GM23338 (cell line): Measurements from ENCODE around the gene DNAI7. TPM values are rescaled to one million over a fixed set of nuclear protein-coding genes. Genes with fewer than 3 reads are reported as not detected.

Experiments used
- ATAC-seq: fragments of 200-7000 bp; cut with Tn5 transposase; 3 replicates; pipeline ENCODE4 v1.9.1; 2020
- DNase-seq: peaks from one replicate; pipeline ENCODE4 v3.0.0-alpha.2; 2015; ENCODE audit warnings: low spot score
- H2AFZ ChIP-seq: fragments of 200-600 bp; sonication (generic); 2 replicates; pipeline ENCODE4 v1.8.0; 2016; ENCODE audit warnings: antibody characterized with exemption, mild to moderate bottlenecking, moderate library complexity
- H3F3A ChIP-seq: fragments of 200-600 bp; sonication (generic); replicated peaks from 2 replicates; pipeline ENCODE4 v1.8.0; 2017; ENCODE audit warnings: antibody characterized with exemption, mixed run types, low read depth
- H3K27ac ChIP-seq: fragments of 200-600 bp; sonication (generic); 2 replicates; pipeline ENCODE4 v1.6.1; 2016; ENCODE audit warnings: low read depth
- H3K27me3 ChIP-seq: fragments of 200-600 bp; sonication (generic); 2 replicates; pipeline ENCODE4 v1.8.0; 2016; ENCODE audit warnings: mild to moderate bottlenecking, mixed run types, moderate library complexity; ENCODE audit not compliant: insufficient read depth
- H3K36me3 ChIP-seq: fragments of 200-600 bp; sonication (generic); 2 replicates; pipeline ENCODE4 v1.8.0; 2016; ENCODE audit warnings: mild to moderate bottlenecking; ENCODE audit not compliant: insufficient read depth
- H3K4me1 ChIP-seq: fragments of 200-600 bp; sonication (generic); 2 replicates; pipeline ENCODE4 v1.8.0; 2016; ENCODE audit warnings: mild to moderate bottlenecking, moderate library complexity; ENCODE audit not compliant: insufficient read depth
- H3K4me2 ChIP-seq: fragments of 200-600 bp; sonication (generic); 2 replicates; pipeline ENCODE4 v1.7.1; 2017; ENCODE audit warnings: mixed run types
- H3K4me3 ChIP-seq: fragments of 200-600 bp; sonication (generic); 2 replicates; pipeline ENCODE4 v1.6.1; 2016; ENCODE audit warnings: mixed run types
- H3K79me2 ChIP-seq: fragments of 200-600 bp; sonication (generic); replicated peaks from 2 replicates; pipeline ENCODE4 v1.8.0; 2017; ENCODE audit warnings: mild to moderate bottlenecking; ENCODE audit not compliant: insufficient read depth
- H3K9me2 ChIP-seq: fragments of 200-600 bp; sonication (generic); 2 replicates; pipeline ENCODE4 v1.8.0; 2017; ENCODE audit not compliant: insufficient read depth
- H4K20me1 ChIP-seq: fragments of 200-600 bp; sonication (generic); replicated peaks from 2 replicates; pipeline ENCODE4 v1.8.0; 2017; ENCODE audit warnings: mild to moderate bottlenecking; ENCODE audit not compliant: insufficient read depth
- H3K27ac Mint-ChIP-seq: 2 replicates; pipeline ENCODE4 v1.8.0; 2020; ENCODE audit warnings: inconsistent platforms, mild to moderate bottlenecking, moderate library complexity, mixed read lengths
- H3K27me3 Mint-ChIP-seq: 3 replicates; pipeline ENCODE4 v1.8.0; 2022; ENCODE audit warnings: low read depth, mild to moderate bottlenecking, moderate library complexity, mixed read lengths, inconsistent platforms; ENCODE audit not compliant: insufficient read depth, poor library complexity
- H3K36me3 Mint-ChIP-seq: 3 replicates; pipeline ENCODE4 v1.8.0; 2021; ENCODE audit warnings: low read depth, mild to moderate bottlenecking, inconsistent platforms, moderate library complexity, mixed read lengths
- H3K4me1 Mint-ChIP-seq: 3 replicates; pipeline ENCODE4 v1.8.0; 2020; ENCODE audit warnings: mild to moderate bottlenecking, inconsistent platforms, mixed read lengths
- H3K4me3 Mint-ChIP-seq: 3 replicates; pipeline ENCODE4 v1.8.0; 2021; ENCODE audit warnings: moderate library complexity, mild to moderate bottlenecking, inconsistent platforms, mixed read lengths
- H3K9me3 Mint-ChIP-seq: 3 replicates; pipeline ENCODE4 v1.8.0; 2020; ENCODE audit warnings: moderate library complexity, mild to moderate bottlenecking, inconsistent platforms, mixed read lengths
- CREB1 ChIP-seq: fragments of 250-450 bp; sonication (Bioruptor Pico); IDR thresholded peaks from 2 replicates; pipeline ENCODE4 v1.5.0; 2020; ENCODE audit warnings: low read depth, mild to moderate bottlenecking, moderate library complexity
- EZH2 ChIP-seq: fragments of 200-600 bp; sonication (generic); IDR thresholded peaks from one replicate; pipeline ENCODE4 v1.8.0; 2017; ENCODE audit warnings: antibody characterized with exemption, mild to moderate bottlenecking, low read depth; ENCODE audit not compliant: unreplicated experiment
- EZH2phosphoT487 ChIP-seq: fragments of 200-600 bp; sonication (generic); IDR thresholded peaks from one replicate; pipeline ENCODE4 v1.8.1; 2018; ENCODE audit warnings: antibody characterized with exemption; ENCODE audit not compliant: unreplicated experiment
- JUNB ChIP-seq: IDR thresholded peaks from one replicate; pipeline ENCODE4 v1.6.1; 2016; ENCODE audit warnings: antibody characterized with exemption; ENCODE audit not compliant: unreplicated experiment
- NANOG ChIP-seq: IDR thresholded peaks from 2 replicates; pipeline ENCODE4 v1.6.1; 2016; ENCODE audit warnings: antibody characterized with exemption, borderline replicate concordance
- POLR2AphosphoS5 ChIP-seq: IDR thresholded peaks from 2 replicates; pipeline ENCODE4 v1.6.1; 2016; ENCODE audit warnings: antibody characterized with exemption, low read depth
- STAT1 ChIP-seq: IDR thresholded peaks from one replicate; pipeline ENCODE4 v1.6.1; 2016; ENCODE audit warnings: antibody characterized with exemption; ENCODE audit not compliant: unreplicated experiment
- ZNF114 ChIP-seq: fragments of 250-450 bp; sonication (Bioruptor Pico); IDR thresholded peaks from 2 replicates; pipeline ENCODE4 v1.5.0; 2020; ENCODE audit warnings: mild to moderate bottlenecking, moderate library complexity
- ZNF331 ChIP-seq: fragments of 250-450 bp; sonication (Bioruptor Pico); IDR thresholded peaks from 2 replicates; pipeline ENCODE4 v1.5.0; 2020; ENCODE audit warnings: low read depth, mild to moderate bottlenecking, moderate library complexity
- polyA plus RNA-seq: library from polyadenylated mRNA; unstranded; fragments of >200 nt; fragmentation: Nextera tagmentation; extraction: Ambion mirVana; gene quantifications from 2 replicates; pipeline ENCODE4 v1.2.1, GENCODE V29; 2016
- total RNA-seq: library from RNA; depleted of rRNA; stranded (reverse); fragments of >200 nt; shearing (Covaris generic); gene quantifications from 2 replicates; pipeline ENCODE4 v1.2.3, GENCODE V29; 2014
- TF ChIP-seq, protein P1 (sequence below): IDR thresholded peaks from 2 replicates; pipeline ENCODE4 v1.6.1; 2016; ENCODE audit warnings: antibody characterized with exemption
- TF ChIP-seq, protein P2 (sequence below): fragments of 250-450 bp; sonication (Bioruptor Pico); IDR thresholded peaks from 2 replicates; pipeline ENCODE4 v1.5.0; 2020; ENCODE audit warnings: mild to moderate bottlenecking, moderate library complexity
- TF ChIP-seq, protein P3 (sequence below), 2 experiments: fragments of 200-600 bp in 1 of 2; sonication (generic) in 1 of 2; conservative IDR thresholded peaks; 2 replicates each; pipeline versions ENCODE4 v1.5.1 to v1.6.1; 2016 to 2017; ENCODE audit warnings: antibody characterized with exemption in 2 of 2, low read depth in 2 of 2, mild to moderate bottlenecking in 2 of 2, moderate library complexity in 1 of 2
- TF ChIP-seq, protein P4 (sequence below): IDR thresholded peaks from one replicate; pipeline ENCODE4 v1.6.1; 2018; ENCODE audit warnings: antibody characterized with exemption; ENCODE audit not compliant: unreplicated experiment

Gene DNAI7
- total and polyA plus RNA-seq, 2 experiments from 2014 or later: 0.08 TPM; not detected in 1

DNA sequence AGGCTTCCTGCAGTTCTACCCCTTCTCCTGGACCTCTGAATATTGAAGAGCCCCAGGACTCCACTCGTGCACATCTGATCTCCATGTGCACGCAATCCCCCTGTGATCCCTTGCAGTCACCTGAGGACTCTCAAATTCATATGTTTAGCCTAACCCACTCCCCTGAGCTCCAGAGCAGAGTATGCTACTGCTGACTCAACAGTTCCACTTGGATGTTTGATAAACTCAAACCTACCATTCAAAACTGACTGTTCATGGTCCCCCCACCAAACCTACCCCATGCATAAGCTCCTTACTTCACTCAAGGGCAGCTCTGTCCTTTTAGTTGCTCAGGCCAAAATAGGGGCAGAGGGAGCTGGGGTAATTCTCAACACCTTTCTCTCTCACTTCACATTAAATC lies 96.0 kb downstream of the DNAI7 start:
- H3K27ac Mint-ChIP-seq: no peak overlapping the region
- Histone ChIP-seq H2AFZ (no peak overlapping the region), H3K36me3 (no peaks in the 10 kb centered on the region), H4K20me1 (no peaks in the 10 kb centered on the region), H3K27ac (no peak overlapping the region), H3K79me2 (no peaks in the 10 kb centered on the region), H3K4me2 (no peak overlapping the region), H3K9me2 (no peaks in the 10 kb centered on the region), H3F3A (no peaks in the 10 kb centered on the region), H3K4me1 (no peaks in the 10 kb centered on the region), H3K4me3 (no peak overlapping the region), H3K27me3 (no peaks in the 10 kb centered on the region)
- no peak for ATAC-seq
- H3K9me3 Mint-ChIP-seq: peaks cover 3% of the 10 kb centered on the region; the same call in 2 of the 3 replicates
- no peaks in the 10 kb centered on the region for H3K27me3 Mint-ChIP-seq
- H3K4me1 Mint-ChIP-seq: peaks cover 5% of the 10 kb centered on the region; the same call in 2 of the 3 replicates
- H3K4me3 Mint-ChIP-seq: no peak overlapping the region
- DNase-seq: no peak
- H3K36me3 Mint-ChIP-seq: no peaks in the 10 kb centered on the region
- TF ChIP-seq JUNB: no peak
- TF ChIP-seq ZNF331 (CRISPR knock-in tag): no peak
- no peak for TF ChIP-seq EZH2
- TF ChIP-seq, protein P1, sequence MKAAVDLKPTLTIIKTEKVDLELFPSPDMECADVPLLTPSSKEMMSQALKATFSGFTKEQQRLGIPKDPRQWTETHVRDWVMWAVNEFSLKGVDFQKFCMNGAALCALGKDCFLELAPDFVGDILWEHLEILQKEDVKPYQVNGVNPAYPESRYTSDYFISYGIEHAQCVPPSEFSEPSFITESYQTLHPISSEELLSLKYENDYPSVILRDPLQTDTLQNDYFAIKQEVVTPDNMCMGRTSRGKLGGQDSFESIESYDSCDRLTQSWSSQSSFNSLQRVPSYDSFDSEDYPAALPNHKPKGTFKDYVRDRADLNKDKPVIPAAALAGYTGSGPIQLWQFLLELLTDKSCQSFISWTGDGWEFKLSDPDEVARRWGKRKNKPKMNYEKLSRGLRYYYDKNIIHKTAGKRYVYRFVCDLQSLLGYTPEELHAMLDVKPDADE: no peak
- no peak for TF ChIP-seq NANOG
- TF ChIP-seq ZNF114 (CRISPR knock-in tag): no peak
- no peak for TF ChIP-seq CREB1 (CRISPR knock-in tag)
- TF ChIP-seq, protein P2, sequence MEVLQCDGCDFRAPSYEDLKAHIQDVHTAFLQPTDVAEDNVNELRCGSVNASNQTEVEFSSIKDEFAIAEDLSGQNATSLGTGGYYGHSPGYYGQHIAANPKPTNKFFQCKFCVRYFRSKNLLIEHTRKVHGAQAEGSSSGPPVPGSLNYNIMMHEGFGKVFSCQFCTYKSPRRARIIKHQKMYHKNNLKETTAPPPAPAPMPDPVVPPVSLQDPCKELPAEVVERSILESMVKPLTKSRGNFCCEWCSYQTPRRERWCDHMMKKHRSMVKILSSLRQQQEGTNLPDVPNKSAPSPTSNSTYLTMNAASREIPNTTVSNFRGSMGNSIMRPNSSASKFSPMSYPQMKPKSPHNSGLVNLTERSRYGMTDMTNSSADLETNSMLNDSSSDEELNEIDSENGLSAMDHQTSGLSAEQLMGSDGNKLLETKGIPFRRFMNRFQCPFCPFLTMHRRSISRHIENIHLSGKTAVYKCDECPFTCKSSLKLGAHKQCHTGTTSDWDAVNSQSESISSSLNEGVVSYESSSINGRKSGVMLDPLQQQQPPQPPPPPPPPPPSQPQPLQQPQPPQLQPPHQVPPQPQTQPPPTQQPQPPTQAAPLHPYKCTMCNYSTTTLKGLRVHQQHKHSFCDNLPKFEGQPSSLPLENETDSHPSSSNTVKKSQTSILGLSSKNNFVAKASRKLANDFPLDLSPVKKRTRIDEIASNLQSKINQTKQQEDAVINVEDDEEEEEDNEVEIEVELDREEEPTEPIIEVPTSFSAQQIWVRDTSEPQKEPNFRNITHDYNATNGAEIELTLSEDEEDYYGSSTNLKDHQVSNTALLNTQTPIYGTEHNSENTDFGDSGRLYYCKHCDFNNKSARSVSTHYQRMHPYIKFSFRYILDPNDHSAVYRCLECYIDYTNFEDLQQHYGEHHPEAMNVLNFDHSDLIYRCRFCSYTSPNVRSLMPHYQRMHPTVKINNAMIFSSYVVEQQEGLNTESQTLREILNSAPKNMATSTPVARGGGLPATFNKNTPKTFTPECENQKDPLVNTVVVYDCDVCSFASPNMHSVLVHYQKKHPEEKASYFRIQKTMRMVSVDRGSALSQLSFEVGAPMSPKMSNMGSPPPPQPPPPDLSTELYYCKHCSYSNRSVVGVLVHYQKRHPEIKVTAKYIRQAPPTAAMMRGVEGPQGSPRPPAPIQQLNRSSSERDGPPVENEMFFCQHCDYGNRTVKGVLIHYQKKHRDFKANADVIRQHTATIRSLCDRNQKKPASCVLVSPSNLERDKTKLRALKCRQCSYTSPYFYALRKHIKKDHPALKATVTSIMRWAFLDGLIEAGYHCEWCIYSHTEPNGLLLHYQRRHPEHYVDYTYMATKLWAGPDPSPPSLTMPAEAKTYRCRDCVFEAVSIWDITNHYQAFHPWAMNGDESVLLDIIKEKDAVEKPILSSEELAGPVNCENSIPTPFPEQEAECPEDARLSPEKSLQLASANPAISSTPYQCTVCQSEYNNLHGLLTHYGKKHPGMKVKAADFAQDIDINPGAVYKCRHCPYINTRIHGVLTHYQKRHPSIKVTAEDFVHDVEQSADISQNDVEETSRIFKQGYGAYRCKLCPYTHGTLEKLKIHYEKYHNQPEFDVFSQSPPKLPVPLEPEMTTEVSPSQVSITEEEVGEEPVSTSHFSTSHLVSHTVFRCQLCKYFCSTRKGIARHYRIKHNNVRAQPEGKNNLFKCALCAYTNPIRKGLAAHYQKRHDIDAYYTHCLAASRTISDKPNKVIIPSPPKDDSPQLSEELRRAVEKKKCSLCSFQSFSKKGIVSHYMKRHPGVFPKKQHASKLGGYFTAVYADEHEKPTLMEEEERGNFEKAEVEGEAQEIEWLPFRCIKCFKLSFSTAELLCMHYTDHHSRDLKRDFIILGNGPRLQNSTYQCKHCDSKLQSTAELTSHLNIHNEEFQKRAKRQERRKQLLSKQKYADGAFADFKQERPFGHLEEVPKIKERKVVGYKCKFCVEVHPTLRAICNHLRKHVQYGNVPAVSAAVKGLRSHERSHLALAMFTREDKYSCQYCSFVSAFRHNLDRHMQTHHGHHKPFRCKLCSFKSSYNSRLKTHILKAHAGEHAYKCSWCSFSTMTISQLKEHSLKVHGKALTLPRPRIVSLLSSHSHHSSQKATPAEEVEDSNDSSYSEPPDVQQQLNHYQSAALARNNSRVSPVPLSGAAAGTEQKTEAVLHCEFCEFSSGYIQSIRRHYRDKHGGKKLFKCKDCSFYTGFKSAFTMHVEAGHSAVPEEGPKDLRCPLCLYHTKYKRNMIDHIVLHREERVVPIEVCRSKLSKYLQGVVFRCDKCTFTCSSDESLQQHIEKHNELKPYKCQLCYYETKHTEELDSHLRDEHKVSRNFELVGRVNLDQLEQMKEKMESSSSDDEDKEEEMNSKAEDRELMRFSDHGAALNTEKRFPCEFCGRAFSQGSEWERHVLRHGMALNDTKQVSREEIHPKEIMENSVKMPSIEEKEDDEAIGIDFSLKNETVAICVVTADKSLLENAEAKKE (CRISPR knock-in tag): no peak
- TF ChIP-seq POLR2AphosphoS5: no peak
- no peak for TF ChIP-seq EZH2phosphoT487
- TF ChIP-seq, protein P3, sequence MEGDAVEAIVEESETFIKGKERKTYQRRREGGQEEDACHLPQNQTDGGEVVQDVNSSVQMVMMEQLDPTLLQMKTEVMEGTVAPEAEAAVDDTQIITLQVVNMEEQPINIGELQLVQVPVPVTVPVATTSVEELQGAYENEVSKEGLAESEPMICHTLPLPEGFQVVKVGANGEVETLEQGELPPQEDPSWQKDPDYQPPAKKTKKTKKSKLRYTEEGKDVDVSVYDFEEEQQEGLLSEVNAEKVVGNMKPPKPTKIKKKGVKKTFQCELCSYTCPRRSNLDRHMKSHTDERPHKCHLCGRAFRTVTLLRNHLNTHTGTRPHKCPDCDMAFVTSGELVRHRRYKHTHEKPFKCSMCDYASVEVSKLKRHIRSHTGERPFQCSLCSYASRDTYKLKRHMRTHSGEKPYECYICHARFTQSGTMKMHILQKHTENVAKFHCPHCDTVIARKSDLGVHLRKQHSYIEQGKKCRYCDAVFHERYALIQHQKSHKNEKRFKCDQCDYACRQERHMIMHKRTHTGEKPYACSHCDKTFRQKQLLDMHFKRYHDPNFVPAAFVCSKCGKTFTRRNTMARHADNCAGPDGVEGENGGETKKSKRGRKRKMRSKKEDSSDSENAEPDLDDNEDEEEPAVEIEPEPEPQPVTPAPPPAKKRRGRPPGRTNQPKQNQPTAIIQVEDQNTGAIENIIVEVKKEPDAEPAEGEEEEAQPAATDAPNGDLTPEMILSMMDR (conservative IDR thresholded peaks at IDR 0.05; ENCODE audit: low read depth in 2 of 2): no peak
- TF ChIP-seq STAT1: no peak
- TF ChIP-seq, protein P4, sequence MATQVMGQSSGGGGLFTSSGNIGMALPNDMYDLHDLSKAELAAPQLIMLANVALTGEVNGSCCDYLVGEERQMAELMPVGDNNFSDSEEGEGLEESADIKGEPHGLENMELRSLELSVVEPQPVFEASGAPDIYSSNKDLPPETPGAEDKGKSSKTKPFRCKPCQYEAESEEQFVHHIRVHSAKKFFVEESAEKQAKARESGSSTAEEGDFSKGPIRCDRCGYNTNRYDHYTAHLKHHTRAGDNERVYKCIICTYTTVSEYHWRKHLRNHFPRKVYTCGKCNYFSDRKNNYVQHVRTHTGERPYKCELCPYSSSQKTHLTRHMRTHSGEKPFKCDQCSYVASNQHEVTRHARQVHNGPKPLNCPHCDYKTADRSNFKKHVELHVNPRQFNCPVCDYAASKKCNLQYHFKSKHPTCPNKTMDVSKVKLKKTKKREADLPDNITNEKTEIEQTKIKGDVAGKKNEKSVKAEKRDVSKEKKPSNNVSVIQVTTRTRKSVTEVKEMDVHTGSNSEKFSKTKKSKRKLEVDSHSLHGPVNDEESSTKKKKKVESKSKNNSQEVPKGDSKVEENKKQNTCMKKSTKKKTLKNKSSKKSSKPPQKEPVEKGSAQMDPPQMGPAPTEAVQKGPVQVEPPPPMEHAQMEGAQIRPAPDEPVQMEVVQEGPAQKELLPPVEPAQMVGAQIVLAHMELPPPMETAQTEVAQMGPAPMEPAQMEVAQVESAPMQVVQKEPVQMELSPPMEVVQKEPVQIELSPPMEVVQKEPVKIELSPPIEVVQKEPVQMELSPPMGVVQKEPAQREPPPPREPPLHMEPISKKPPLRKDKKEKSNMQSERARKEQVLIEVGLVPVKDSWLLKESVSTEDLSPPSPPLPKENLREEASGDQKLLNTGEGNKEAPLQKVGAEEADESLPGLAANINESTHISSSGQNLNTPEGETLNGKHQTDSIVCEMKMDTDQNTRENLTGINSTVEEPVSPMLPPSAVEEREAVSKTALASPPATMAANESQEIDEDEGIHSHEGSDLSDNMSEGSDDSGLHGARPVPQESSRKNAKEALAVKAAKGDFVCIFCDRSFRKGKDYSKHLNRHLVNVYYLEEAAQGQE: no peak
